ENCODE results near the gene OR4D2.

The OR4D2 gene

DNA sequence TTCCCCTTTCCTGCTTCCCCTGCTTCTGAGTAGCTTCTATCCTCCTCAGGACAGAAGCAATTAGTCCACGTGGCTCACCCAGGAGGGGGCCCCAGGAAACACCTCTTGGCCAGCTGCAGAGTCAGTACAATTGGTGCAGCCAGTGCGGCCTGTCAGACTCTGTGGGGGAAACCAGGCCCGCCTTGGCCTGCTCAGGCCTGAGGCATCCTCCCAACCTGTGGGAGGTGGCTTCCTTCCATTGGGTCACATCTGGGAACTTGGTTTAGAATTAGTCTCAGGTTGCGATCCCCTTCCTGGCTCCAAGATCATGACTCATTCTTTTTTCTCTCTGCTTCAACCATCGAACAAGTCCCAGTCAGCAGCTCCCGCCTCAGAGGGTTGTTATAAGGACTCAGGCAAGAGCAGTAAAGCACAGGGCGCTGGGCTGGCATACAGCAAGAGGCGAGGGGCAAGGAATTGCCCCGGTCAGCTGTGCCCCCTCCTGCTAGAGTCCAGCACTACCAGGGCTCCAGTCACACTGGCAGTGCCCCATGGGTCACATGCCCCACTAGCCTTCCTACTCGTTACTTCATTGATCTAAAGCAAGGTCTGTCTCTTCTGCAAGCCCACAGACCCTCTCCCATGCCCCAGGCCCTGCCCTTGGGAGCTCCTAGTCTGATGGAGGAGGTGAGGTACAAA is 17.7 kb downstream of the OR4D2 start:
- Histone ChIP-seq H3K27ac (ENCODE audit: low read depth, low read length) (no peak overlapping the region), H3K4me2 (ENCODE audit: low read depth, low read length, poor library complexity, severe bottlenecking) (no peak overlapping the region), H3K9ac (ENCODE audit: low read length) (no peak overlapping the region)

DNA sequence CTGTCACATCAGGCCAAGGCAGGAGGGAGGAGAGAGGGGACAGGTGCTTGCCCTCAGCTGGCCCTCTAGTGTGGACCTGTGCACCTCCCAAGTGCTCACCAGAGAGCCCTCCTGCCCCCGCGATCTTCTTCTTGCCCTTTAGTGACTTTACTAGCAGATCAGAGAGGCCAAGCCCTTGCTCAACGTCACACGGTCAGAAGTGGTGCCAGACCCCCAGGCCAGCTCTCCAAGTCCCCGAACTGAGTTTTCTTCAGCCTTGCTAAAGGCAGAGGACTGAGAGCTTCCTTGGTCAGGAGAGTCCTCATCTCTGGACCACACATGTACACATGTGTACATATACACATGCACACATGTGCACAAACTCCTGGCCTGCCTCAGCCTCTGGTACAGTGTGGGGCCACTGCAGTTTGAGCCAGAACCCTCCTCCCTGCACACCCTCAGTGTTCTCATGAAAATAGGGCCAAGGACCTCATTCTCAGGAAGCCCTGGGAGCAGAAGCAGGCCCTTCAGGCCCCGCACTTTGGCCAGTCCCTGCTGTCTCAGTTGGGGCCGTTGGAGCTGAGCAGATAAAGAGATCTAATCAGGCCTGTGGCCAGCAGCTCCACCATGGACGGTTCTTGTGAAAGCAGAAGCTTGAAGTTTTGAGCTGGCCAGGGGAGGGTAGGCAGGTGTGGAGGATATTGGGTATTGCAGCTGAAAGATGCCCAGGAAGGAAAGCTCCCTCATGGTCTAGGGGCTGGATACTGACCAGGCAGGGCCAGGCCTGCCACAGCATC is 18.4 kb downstream of the OR4D2 start:
- no peaks in the 10 kb centered on the region for H3K9me3 ChIP-seq (ENCODE audit: insufficient read depth, low read length)
- H3K36me3 ChIP-seq (ENCODE audit: low read length): no peaks in the 10 kb centered on the region
- H3K9me2 ChIP-seq (replicated peaks; ENCODE audit: insufficient read depth, low read length): no peaks in the 10 kb centered on the region
- TF ChIP-seq, protein P1, sequence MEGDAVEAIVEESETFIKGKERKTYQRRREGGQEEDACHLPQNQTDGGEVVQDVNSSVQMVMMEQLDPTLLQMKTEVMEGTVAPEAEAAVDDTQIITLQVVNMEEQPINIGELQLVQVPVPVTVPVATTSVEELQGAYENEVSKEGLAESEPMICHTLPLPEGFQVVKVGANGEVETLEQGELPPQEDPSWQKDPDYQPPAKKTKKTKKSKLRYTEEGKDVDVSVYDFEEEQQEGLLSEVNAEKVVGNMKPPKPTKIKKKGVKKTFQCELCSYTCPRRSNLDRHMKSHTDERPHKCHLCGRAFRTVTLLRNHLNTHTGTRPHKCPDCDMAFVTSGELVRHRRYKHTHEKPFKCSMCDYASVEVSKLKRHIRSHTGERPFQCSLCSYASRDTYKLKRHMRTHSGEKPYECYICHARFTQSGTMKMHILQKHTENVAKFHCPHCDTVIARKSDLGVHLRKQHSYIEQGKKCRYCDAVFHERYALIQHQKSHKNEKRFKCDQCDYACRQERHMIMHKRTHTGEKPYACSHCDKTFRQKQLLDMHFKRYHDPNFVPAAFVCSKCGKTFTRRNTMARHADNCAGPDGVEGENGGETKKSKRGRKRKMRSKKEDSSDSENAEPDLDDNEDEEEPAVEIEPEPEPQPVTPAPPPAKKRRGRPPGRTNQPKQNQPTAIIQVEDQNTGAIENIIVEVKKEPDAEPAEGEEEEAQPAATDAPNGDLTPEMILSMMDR (IDR thresholded peaks at IDR 0.05; ENCODE audit: insufficient read depth, low read length, poor library complexity, severe bottlenecking): no peak
- TF ChIP-seq EZH2phosphoT487 (conservative IDR thresholded peaks at IDR 0.05; ENCODE audit: low read length): no peak
- no peaks in the 10 kb centered on the region for H3F3A ChIP-seq (ENCODE audit: insufficient read depth)
- H3K27ac ChIP-seq (ENCODE audit: low read depth, low read length): no peak overlapping the region
- no peak overlapping the region for H3K4me3 ChIP-seq (ENCODE audit: insufficient read depth, low read length, poor library complexity, severe bottlenecking)
- no peaks in the 10 kb centered on the region for H3K27me3 ChIP-seq (ENCODE audit: low read length)
- no peaks in the 10 kb centered on the region for H4K20me1 ChIP-seq (ENCODE audit: low read depth, low read length)
- no peak overlapping the region for H2AFZ ChIP-seq (ENCODE audit: low read depth, low read length, severe bottlenecking)
- no peak overlapping the region for H3K9ac ChIP-seq (ENCODE audit: low read length)
- no peak overlapping the region for H3K4me2 ChIP-seq (ENCODE audit: low read depth, low read length, poor library complexity, severe bottlenecking)
- no peaks in the 10 kb centered on the region for H3K79me2 ChIP-seq (ENCODE audit: insufficient read depth, low read length)

More for the DNA sequence above, 17.7 kb downstream of the OR4D2 start:
- H3K79me2 ChIP-seq (ENCODE audit: insufficient read depth, low read length): no peaks in the 10 kb centered on the region
- no peaks in the 10 kb centered on the region for H3K27me3 ChIP-seq (ENCODE audit: low read length)
- H3F3A ChIP-seq (ENCODE audit: insufficient read depth): no peaks in the 10 kb centered on the region
- no peaks in the 10 kb centered on the region for H3K9me3 ChIP-seq (ENCODE audit: insufficient read depth, low read length)
- no peaks in the 10 kb centered on the region for H3K9me2 ChIP-seq (replicated peaks; ENCODE audit: insufficient read depth, low read length)
- H4K20me1 ChIP-seq (ENCODE audit: low read depth, low read length): no peaks in the 10 kb centered on the region
- TF ChIP-seq, protein P1 (IDR thresholded peaks at IDR 0.05; ENCODE audit: insufficient read depth, low read length, poor library complexity, severe bottlenecking): no peak
- TF ChIP-seq EZH2phosphoT487 (conservative IDR thresholded peaks at IDR 0.05; ENCODE audit: low read length): no peak
- no peak overlapping the region for H2AFZ ChIP-seq (ENCODE audit: low read depth, low read length, severe bottlenecking)
- no peak overlapping the region for H3K4me3 ChIP-seq (ENCODE audit: insufficient read depth, low read length, poor library complexity, severe bottlenecking)
- H3K36me3 ChIP-seq (ENCODE audit: low read length): no peaks in the 10 kb centered on the region

DNA sequence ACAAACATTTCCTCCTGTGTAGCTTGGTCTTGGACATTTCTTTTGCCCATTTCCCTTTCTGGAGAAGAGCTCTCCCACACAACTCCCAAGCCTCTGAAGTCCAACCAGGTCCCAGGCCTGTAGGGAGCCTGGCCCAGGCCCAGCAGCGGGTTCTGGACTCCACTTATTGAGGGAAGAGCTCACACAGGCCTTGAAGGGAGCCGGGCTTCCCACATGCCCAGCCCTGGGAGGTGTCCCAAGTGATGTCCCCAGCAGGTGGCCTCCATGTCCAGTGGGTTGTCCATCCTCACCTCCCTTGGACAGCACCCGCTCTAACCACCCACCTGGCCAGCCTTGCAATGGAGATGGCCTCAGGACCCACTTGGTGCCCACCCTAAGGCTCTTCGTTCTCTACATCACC is 19.8 kb downstream of the OR4D2 start:
- TF ChIP-seq, protein P1 (IDR thresholded peaks at IDR 0.05; ENCODE audit: insufficient read depth, low read length, poor library complexity, severe bottlenecking): no peak
- TF ChIP-seq EZH2phosphoT487 (conservative IDR thresholded peaks at IDR 0.05; ENCODE audit: low read length): no peak
- H3K27me3 ChIP-seq (ENCODE audit: low read length): no peaks in the 10 kb centered on the region
- H4K20me1 ChIP-seq (ENCODE audit: low read depth, low read length): no peaks in the 10 kb centered on the region
- H3K36me3 ChIP-seq (ENCODE audit: low read length): no peaks in the 10 kb centered on the region
- H3K9me3 ChIP-seq (ENCODE audit: insufficient read depth, low read length): no peaks in the 10 kb centered on the region
- H3K9me2 ChIP-seq (replicated peaks; ENCODE audit: insufficient read depth, low read length): no peaks in the 10 kb centered on the region
- no peaks in the 10 kb centered on the region for H3K79me2 ChIP-seq (ENCODE audit: insufficient read depth, low read length)
- H3K4me2 ChIP-seq (ENCODE audit: low read depth, low read length, poor library complexity, severe bottlenecking): no peak overlapping the region
- H3K9ac ChIP-seq (ENCODE audit: low read length): no peak overlapping the region
- no peak overlapping the region for H3K27ac ChIP-seq (ENCODE audit: low read depth, low read length)
- no peak overlapping the region for H3K4me3 ChIP-seq (ENCODE audit: insufficient read depth, low read length, poor library complexity, severe bottlenecking)
- H2AFZ ChIP-seq (ENCODE audit: low read depth, low read length, severe bottlenecking): no peak overlapping the region
- H3F3A ChIP-seq (ENCODE audit: insufficient read depth): no peaks in the 10 kb centered on the region
